NB4 (cell line): ENCODE data around the gene DNPH1.

Experiments used
- DNase-seq: peaks from one replicate; pipeline ENCODE4 v3.0.0; 2010; ENCODE audit warnings: low read depth
- H3K4me3 ChIP-seq: one replicate; pipeline ENCODE4 v1.5.1; 2011; ENCODE audit warnings: mild to moderate bottlenecking, low read depth, low read length, moderate library complexity
- CTCF ChIP-seq: IDR thresholded peaks from one replicate; pipeline ENCODE4 v1.5.1; 2012; ENCODE audit warnings: low read depth, low read length
- MAX ChIP-seq: IDR thresholded peaks from 2 replicates; pipeline ENCODE4 v1.6.1; 2011; ENCODE audit warnings: low read depth, low read length
- MYC ChIP-seq: IDR thresholded peaks from 2 replicates; pipeline ENCODE4 v1.6.1; 2011; ENCODE audit warnings: low read depth, low read length
- POLR2A ChIP-seq: IDR thresholded peaks from 2 replicates; pipeline ENCODE4 v1.6.1; 2011; ENCODE audit warnings: mild to moderate bottlenecking; ENCODE audit not compliant: insufficient read length; ENCODE audit errors: extremely low read depth

Gene DNPH1

GRCh38 chr6:43188426-43188825 is 40.9 kb downstream of the DNPH1 start:
- TF ChIP-seq POLR2A = no peak
- no peak for TF ChIP-seq MAX
- no peak for TF ChIP-seq CTCF
- no peak for TF ChIP-seq MYC
- no peak overlapping the region for H3K4me3 ChIP-seq
- DNase-seq = no peak

GRCh38 chr6:43187821-43188220 is 41.5 kb downstream of the DNPH1 start:
- no peak for TF ChIP-seq CTCF
- H3K4me3 ChIP-seq = no peak overlapping the region
- DNase-seq = no peak

- DNase-seq = no peak
- TF ChIP-seq MYC (no peak), MAX (no peak), POLR2A (no peak), CTCF (no peak)
- H3K4me3 ChIP-seq = no peak overlapping the region
These were observed 42.6 kb downstream of the DNPH1 start for GRCh38 chr6:43186706-43187105.

- TF ChIP-seq MAX = no peak
- no peak for TF ChIP-seq MYC
- TF ChIP-seq CTCF = no peak
- TF ChIP-seq POLR2A = no peak
- H3K4me3 ChIP-seq = no peak overlapping the region
- DNase-seq = no peak
These were observed 43.3 kb downstream of the DNPH1 start for GRCh38 chr6:43186019-43186418.

- TF ChIP-seq CTCF (no peak), MYC (no peak), POLR2A (no peak), MAX (no peak)
These were observed 43.8 kb downstream of the DNPH1 start for GRCh38 chr6:43185391-43185985.

More at GRCh38 chr6:43185391-43185985, 43.8 kb downstream of the DNPH1 start:
- H3K4me3 ChIP-seq = no peak overlapping the region
- no peak for DNase-seq
